Measurements from ENCODE around the gene SPRR2B. TPM values are rescaled to one million over a fixed set of nuclear protein-coding genes. Genes with fewer than 3 reads are reported as not detected.

Gene SPRR2B
- total RNA-seq, 1 donor from 2014 or later: not detected

DNA sequence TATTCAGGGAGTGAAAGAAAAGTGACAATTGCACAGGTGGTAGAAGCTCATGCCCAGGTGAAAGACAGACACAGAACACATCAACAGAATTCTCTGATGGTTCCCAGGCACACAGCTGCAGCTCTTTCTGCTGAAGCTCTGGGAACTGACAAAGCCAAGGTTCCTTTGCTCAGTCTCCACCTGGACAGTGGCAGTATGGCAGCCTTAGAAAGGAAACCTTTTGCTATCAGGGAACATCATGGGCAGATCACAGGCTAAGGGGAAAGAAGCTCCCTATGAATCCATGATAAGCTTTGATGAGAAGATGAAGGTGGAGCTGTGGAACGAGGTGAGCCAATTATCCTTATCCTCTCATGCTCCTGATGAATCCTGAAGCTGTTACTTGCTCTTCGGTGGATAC, 1.2 kb downstream of the SPRR2B start:
- Histone ChIP-seq H3K4me3 (ENCODE audit: insufficient read depth, low read depth, low read length) (no peak overlapping the region), H3K9me3 (ENCODE audit: insufficient read depth, low read depth, low read length) (no peaks in the 10 kb centered on the region), H3K4me1 (ENCODE audit: insufficient read depth, low read length) (no peaks in the 10 kb centered on the region), H2AFZ (ENCODE audit: low read depth, low read length) (no peak overlapping the region), H3K36me3 (ENCODE audit: insufficient read depth, low read length) (no peaks in the 10 kb centered on the region), H4K20me1 (ENCODE audit: insufficient read depth, low read length) (no peaks in the 10 kb centered on the region), H3K27me3 (ENCODE audit: insufficient read depth, low read length) (no peaks in the 10 kb centered on the region), H3K27ac (ENCODE audit: low read depth, low read length) (no peak overlapping the region), H3K4me2 (ENCODE audit: low read length) (no peak overlapping the region), H3K79me2 (ENCODE audit: insufficient read depth, low read length) (no peaks in the 10 kb centered on the region), H3K9ac (ENCODE audit: low read length) (no peak overlapping the region)
- no peaks in the 10 kb centered on the region for H3K36me3 Mint-ChIP-seq (ENCODE audit: low read depth, unreplicated experiment)
- no peaks in the 10 kb centered on the region for H3K4me1 Mint-ChIP-seq (ENCODE audit: low read depth, unreplicated experiment)
- no peak for DNase-seq (ENCODE audit: low read depth)
- H3K9me3 Mint-ChIP-seq (ENCODE audit: unreplicated experiment): no peaks in the 10 kb centered on the region
- FAIRE-seq: no peak
- H3K27ac Mint-ChIP-seq (ENCODE audit: unreplicated experiment): no peak overlapping the region
- H3K27me3 Mint-ChIP-seq (ENCODE audit: low read depth, unreplicated experiment): peaks cover 1% of the 10 kb centered on the region
- no peak overlapping the region for H3K4me3 Mint-ChIP-seq (ENCODE audit: unreplicated experiment)
- TF ChIP-seq, protein P1, sequence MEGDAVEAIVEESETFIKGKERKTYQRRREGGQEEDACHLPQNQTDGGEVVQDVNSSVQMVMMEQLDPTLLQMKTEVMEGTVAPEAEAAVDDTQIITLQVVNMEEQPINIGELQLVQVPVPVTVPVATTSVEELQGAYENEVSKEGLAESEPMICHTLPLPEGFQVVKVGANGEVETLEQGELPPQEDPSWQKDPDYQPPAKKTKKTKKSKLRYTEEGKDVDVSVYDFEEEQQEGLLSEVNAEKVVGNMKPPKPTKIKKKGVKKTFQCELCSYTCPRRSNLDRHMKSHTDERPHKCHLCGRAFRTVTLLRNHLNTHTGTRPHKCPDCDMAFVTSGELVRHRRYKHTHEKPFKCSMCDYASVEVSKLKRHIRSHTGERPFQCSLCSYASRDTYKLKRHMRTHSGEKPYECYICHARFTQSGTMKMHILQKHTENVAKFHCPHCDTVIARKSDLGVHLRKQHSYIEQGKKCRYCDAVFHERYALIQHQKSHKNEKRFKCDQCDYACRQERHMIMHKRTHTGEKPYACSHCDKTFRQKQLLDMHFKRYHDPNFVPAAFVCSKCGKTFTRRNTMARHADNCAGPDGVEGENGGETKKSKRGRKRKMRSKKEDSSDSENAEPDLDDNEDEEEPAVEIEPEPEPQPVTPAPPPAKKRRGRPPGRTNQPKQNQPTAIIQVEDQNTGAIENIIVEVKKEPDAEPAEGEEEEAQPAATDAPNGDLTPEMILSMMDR (IDR thresholded peaks at IDR 0.05; ENCODE audit: insufficient read depth, low read depth, low read length): no peak
- TF ChIP-seq EZH2 (IDR thresholded peaks at IDR 0.05; ENCODE audit: insufficient read depth, low read length): no peak

DNA sequence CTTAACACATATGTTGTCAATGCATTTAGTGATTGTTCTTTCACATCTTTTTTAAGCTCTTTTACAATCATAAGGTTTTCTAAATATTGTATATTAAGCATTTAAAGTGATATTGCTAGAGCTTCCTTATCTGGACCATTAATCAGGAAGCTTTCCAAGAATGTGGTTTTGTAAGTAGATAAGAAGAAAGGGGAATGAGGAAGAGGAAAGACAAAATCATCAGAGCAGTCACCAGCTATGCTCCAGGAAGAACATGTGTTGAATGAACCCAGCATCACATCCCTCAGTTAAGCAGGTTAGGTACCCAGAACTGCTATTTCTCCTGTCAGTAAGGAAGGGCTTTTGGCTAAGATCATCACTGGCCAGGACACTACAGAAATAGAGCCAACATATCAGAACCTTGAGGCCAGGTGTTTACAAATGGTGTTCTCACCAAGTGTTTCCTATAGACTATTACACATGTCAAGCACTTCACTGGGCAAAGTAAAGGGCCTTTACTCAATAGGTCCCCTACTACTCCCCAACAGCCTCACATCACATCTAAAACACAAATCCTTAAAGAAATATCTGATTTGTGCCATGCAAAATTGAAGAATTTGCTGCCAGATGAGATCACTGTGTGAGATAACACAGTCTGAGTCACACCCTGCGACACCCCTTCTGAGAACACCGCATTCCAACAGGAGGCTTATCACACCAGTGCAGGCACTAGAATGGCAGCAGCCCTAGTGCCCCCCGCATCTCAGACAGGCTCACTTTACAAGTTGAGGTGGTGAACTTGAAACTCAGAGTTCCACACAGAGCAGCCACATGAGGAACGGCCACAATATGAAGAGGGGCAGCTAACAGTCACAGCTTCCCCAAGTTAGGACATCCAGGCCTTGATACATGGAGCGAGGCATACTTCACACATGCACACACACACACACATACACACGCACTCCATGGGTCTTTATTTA, 12.3 kb downstream of the SPRR2B start:
- Histone ChIP-seq H3K27ac (ENCODE audit: low read depth, low read length) (no peak overlapping the region), H3K9ac (ENCODE audit: low read length) (no peak overlapping the region), H3K9me3 (ENCODE audit: insufficient read depth, low read depth, low read length) (no peaks in the 10 kb centered on the region), H2AFZ (ENCODE audit: low read depth, low read length) (no peak overlapping the region), H3K4me2 (ENCODE audit: low read length) (no peak overlapping the region), H3K27me3 (ENCODE audit: insufficient read depth, low read length) (no peaks in the 10 kb centered on the region), H3K36me3 (ENCODE audit: insufficient read depth, low read length) (no peaks in the 10 kb centered on the region), H3K4me1 (ENCODE audit: insufficient read depth, low read length) (no peaks in the 10 kb centered on the region), H3K79me2 (ENCODE audit: insufficient read depth, low read length) (no peaks in the 10 kb centered on the region), H3K4me3 (ENCODE audit: insufficient read depth, low read depth, low read length) (no peak overlapping the region), H4K20me1 (ENCODE audit: insufficient read depth, low read length) (no peaks in the 10 kb centered on the region)
- H3K4me1 Mint-ChIP-seq (ENCODE audit: low read depth, unreplicated experiment): peaks cover 5% of the 10 kb centered on the region
- DNase-seq (ENCODE audit: low read depth): no peak
- H3K36me3 Mint-ChIP-seq (ENCODE audit: low read depth, unreplicated experiment): no peaks in the 10 kb centered on the region
- H3K27ac Mint-ChIP-seq (ENCODE audit: unreplicated experiment): no peak overlapping the region
- H3K4me3 Mint-ChIP-seq (ENCODE audit: unreplicated experiment): no peak overlapping the region
- no peak for FAIRE-seq
- no peaks in the 10 kb centered on the region for H3K27me3 Mint-ChIP-seq (ENCODE audit: low read depth, unreplicated experiment)
- no peaks in the 10 kb centered on the region for H3K9me3 Mint-ChIP-seq (ENCODE audit: unreplicated experiment)
- no peak for TF ChIP-seq EZH2 (IDR thresholded peaks at IDR 0.05; ENCODE audit: insufficient read depth, low read length)
- TF ChIP-seq, protein P1 (IDR thresholded peaks at IDR 0.05; ENCODE audit: insufficient read depth, low read depth, low read length): no peak

DNA sequence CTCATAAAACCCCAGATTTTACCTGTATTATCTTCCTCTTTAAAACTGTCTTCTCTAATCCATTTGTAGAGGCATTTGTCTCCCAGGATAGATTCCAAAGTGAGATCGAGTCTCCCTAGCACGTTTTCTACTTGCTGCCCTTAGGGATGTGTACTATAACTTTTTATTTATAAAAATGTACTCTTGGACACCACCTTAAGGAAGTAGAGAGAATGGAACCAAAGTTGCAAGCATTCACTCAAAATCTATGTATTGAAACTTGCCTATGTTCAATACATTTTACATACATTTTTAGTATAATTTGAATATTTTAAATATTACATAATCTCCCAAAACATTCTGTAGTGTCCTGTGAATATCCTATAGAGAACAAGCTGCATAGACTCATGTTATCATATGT, 13.3 kb downstream of the SPRR2B start:
- H3K4me3 Mint-ChIP-seq (ENCODE audit: unreplicated experiment): no peak overlapping the region
- no peak overlapping the region for H3K9ac ChIP-seq (ENCODE audit: low read length)
- H3K27ac Mint-ChIP-seq (ENCODE audit: unreplicated experiment): no peak overlapping the region
- no peak overlapping the region for H2AFZ ChIP-seq (ENCODE audit: low read depth, low read length)
- H3K9me3 ChIP-seq (ENCODE audit: insufficient read depth, low read depth, low read length): no peaks in the 10 kb centered on the region
- TF ChIP-seq, protein P1 (IDR thresholded peaks at IDR 0.05; ENCODE audit: insufficient read depth, low read depth, low read length): no peak
- TF ChIP-seq EZH2 (IDR thresholded peaks at IDR 0.05; ENCODE audit: insufficient read depth, low read length): no peak
- H3K4me1 ChIP-seq (ENCODE audit: insufficient read depth, low read length): no peaks in the 10 kb centered on the region
- H3K36me3 Mint-ChIP-seq (ENCODE audit: low read depth, unreplicated experiment): no peaks in the 10 kb centered on the region
- no peak overlapping the region for H3K4me3 ChIP-seq (ENCODE audit: insufficient read depth, low read depth, low read length)
- H3K27me3 ChIP-seq (ENCODE audit: insufficient read depth, low read length): no peaks in the 10 kb centered on the region
- no peaks in the 10 kb centered on the region for H3K9me3 Mint-ChIP-seq (ENCODE audit: unreplicated experiment)
- no peaks in the 10 kb centered on the region for H3K36me3 ChIP-seq (ENCODE audit: insufficient read depth, low read length)
- no peaks in the 10 kb centered on the region for H3K79me2 ChIP-seq (ENCODE audit: insufficient read depth, low read length)
- H3K27me3 Mint-ChIP-seq (ENCODE audit: low read depth, unreplicated experiment): no peaks in the 10 kb centered on the region
- H3K27ac ChIP-seq (ENCODE audit: low read depth, low read length): no peak overlapping the region
- FAIRE-seq: no peak
- no peaks in the 10 kb centered on the region for H4K20me1 ChIP-seq (ENCODE audit: insufficient read depth, low read length)
- DNase-seq (ENCODE audit: low read depth): no peak
- no peak overlapping the region for H3K4me2 ChIP-seq (ENCODE audit: low read length)
- peaks cover 5% of the 10 kb centered on the region for H3K4me1 Mint-ChIP-seq (ENCODE audit: low read depth, unreplicated experiment)

Measured in astrocyte (in vitro differentiated cells and primary cell).